ENCODE data around the gene ALG12.

DNA sequence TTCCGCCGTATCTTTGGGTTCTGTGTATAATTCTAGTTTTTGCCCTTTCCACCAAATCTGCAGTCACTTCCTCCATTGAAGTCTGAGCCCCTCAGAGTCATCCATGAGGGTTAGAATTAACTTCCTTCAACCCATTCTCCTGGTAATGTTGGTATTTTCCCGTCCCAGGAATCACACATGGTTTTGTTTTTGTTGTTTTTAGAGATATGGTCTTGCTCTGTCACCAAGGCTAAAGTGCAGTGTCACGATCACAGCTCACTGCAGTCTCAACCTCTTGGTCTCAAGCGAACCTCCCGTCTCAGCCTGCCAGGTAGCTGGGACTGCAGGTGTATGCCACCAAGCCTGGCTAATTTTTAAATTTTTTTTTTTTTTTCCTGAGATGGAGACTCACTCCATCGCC is 45.9 kb downstream of the ALG12 start:
- TF ChIP-seq EZH2 (IDR thresholded peaks at IDR 0.05; ENCODE audit: low read depth, unreplicated experiment) = no peak
- TF ChIP-seq POLR2AphosphoS5 (IDR thresholded peaks at IDR 0.05; ENCODE audit: low read depth) = no peak
- TF ChIP-seq, protein P1, sequence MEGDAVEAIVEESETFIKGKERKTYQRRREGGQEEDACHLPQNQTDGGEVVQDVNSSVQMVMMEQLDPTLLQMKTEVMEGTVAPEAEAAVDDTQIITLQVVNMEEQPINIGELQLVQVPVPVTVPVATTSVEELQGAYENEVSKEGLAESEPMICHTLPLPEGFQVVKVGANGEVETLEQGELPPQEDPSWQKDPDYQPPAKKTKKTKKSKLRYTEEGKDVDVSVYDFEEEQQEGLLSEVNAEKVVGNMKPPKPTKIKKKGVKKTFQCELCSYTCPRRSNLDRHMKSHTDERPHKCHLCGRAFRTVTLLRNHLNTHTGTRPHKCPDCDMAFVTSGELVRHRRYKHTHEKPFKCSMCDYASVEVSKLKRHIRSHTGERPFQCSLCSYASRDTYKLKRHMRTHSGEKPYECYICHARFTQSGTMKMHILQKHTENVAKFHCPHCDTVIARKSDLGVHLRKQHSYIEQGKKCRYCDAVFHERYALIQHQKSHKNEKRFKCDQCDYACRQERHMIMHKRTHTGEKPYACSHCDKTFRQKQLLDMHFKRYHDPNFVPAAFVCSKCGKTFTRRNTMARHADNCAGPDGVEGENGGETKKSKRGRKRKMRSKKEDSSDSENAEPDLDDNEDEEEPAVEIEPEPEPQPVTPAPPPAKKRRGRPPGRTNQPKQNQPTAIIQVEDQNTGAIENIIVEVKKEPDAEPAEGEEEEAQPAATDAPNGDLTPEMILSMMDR (conservative IDR thresholded peaks at IDR 0.05; ENCODE audit: low read depth in 2 of 2) = no peak
- TF ChIP-seq EZH2phosphoT487 (IDR thresholded peaks at IDR 0.05; ENCODE audit: unreplicated experiment) = no peak
- TF ChIP-seq, protein P2, sequence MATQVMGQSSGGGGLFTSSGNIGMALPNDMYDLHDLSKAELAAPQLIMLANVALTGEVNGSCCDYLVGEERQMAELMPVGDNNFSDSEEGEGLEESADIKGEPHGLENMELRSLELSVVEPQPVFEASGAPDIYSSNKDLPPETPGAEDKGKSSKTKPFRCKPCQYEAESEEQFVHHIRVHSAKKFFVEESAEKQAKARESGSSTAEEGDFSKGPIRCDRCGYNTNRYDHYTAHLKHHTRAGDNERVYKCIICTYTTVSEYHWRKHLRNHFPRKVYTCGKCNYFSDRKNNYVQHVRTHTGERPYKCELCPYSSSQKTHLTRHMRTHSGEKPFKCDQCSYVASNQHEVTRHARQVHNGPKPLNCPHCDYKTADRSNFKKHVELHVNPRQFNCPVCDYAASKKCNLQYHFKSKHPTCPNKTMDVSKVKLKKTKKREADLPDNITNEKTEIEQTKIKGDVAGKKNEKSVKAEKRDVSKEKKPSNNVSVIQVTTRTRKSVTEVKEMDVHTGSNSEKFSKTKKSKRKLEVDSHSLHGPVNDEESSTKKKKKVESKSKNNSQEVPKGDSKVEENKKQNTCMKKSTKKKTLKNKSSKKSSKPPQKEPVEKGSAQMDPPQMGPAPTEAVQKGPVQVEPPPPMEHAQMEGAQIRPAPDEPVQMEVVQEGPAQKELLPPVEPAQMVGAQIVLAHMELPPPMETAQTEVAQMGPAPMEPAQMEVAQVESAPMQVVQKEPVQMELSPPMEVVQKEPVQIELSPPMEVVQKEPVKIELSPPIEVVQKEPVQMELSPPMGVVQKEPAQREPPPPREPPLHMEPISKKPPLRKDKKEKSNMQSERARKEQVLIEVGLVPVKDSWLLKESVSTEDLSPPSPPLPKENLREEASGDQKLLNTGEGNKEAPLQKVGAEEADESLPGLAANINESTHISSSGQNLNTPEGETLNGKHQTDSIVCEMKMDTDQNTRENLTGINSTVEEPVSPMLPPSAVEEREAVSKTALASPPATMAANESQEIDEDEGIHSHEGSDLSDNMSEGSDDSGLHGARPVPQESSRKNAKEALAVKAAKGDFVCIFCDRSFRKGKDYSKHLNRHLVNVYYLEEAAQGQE (IDR thresholded peaks at IDR 0.05; ENCODE audit: unreplicated experiment) = no peak
- TF ChIP-seq, protein P3, sequence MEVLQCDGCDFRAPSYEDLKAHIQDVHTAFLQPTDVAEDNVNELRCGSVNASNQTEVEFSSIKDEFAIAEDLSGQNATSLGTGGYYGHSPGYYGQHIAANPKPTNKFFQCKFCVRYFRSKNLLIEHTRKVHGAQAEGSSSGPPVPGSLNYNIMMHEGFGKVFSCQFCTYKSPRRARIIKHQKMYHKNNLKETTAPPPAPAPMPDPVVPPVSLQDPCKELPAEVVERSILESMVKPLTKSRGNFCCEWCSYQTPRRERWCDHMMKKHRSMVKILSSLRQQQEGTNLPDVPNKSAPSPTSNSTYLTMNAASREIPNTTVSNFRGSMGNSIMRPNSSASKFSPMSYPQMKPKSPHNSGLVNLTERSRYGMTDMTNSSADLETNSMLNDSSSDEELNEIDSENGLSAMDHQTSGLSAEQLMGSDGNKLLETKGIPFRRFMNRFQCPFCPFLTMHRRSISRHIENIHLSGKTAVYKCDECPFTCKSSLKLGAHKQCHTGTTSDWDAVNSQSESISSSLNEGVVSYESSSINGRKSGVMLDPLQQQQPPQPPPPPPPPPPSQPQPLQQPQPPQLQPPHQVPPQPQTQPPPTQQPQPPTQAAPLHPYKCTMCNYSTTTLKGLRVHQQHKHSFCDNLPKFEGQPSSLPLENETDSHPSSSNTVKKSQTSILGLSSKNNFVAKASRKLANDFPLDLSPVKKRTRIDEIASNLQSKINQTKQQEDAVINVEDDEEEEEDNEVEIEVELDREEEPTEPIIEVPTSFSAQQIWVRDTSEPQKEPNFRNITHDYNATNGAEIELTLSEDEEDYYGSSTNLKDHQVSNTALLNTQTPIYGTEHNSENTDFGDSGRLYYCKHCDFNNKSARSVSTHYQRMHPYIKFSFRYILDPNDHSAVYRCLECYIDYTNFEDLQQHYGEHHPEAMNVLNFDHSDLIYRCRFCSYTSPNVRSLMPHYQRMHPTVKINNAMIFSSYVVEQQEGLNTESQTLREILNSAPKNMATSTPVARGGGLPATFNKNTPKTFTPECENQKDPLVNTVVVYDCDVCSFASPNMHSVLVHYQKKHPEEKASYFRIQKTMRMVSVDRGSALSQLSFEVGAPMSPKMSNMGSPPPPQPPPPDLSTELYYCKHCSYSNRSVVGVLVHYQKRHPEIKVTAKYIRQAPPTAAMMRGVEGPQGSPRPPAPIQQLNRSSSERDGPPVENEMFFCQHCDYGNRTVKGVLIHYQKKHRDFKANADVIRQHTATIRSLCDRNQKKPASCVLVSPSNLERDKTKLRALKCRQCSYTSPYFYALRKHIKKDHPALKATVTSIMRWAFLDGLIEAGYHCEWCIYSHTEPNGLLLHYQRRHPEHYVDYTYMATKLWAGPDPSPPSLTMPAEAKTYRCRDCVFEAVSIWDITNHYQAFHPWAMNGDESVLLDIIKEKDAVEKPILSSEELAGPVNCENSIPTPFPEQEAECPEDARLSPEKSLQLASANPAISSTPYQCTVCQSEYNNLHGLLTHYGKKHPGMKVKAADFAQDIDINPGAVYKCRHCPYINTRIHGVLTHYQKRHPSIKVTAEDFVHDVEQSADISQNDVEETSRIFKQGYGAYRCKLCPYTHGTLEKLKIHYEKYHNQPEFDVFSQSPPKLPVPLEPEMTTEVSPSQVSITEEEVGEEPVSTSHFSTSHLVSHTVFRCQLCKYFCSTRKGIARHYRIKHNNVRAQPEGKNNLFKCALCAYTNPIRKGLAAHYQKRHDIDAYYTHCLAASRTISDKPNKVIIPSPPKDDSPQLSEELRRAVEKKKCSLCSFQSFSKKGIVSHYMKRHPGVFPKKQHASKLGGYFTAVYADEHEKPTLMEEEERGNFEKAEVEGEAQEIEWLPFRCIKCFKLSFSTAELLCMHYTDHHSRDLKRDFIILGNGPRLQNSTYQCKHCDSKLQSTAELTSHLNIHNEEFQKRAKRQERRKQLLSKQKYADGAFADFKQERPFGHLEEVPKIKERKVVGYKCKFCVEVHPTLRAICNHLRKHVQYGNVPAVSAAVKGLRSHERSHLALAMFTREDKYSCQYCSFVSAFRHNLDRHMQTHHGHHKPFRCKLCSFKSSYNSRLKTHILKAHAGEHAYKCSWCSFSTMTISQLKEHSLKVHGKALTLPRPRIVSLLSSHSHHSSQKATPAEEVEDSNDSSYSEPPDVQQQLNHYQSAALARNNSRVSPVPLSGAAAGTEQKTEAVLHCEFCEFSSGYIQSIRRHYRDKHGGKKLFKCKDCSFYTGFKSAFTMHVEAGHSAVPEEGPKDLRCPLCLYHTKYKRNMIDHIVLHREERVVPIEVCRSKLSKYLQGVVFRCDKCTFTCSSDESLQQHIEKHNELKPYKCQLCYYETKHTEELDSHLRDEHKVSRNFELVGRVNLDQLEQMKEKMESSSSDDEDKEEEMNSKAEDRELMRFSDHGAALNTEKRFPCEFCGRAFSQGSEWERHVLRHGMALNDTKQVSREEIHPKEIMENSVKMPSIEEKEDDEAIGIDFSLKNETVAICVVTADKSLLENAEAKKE (CRISPR knock-in tag; IDR thresholded peaks at IDR 0.05) = no peak
- no peak for TF ChIP-seq CREB1 (CRISPR knock-in tag; IDR thresholded peaks at IDR 0.05; ENCODE audit: low read depth)
- TF ChIP-seq ZNF331 (CRISPR knock-in tag; IDR thresholded peaks at IDR 0.05; ENCODE audit: low read depth) = no peak
- no peak for TF ChIP-seq STAT1 (IDR thresholded peaks at IDR 0.05; ENCODE audit: unreplicated experiment)

Measured in GM23338 (cell line).